HG02678 (cell line): ENCODE results near the gene ACSM6.
"Not testable (repeated sequence)": the region's sequence is repeated elsewhere in the genome, so short reads cannot be mapped to it uniquely, and the experiment has no call there.

Source experiments
- ATAC-seq: cut with Tn5 transposase; IDR thresholded peaks from one replicate; pipeline ENCODE4 v1.9.1; 2021; ENCODE audit warnings: mild to moderate bottlenecking, moderate library complexity; ENCODE audit not compliant: unreplicated experiment

Gene ACSM6

DNA sequence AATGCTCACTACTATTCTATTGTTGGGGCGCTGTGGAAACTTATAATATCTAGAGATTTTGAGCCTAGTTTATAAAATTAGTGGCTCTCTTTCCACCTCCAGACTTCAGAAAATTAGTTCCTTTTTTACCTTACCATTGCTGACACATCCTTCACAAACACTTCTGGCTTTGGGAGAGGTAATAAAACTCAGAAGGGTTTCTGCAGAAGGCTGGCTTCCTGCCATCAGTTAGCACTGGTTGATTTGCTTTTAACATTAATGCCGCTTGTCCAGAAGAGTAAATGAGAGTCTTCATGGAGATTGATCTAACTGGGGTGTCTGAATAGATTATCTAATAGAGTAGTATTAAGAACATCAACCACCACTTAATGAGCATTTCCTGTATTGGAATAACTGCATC, 20.3 kb downstream of the ACSM6 start:
- no peak for ATAC-seq

DNA sequence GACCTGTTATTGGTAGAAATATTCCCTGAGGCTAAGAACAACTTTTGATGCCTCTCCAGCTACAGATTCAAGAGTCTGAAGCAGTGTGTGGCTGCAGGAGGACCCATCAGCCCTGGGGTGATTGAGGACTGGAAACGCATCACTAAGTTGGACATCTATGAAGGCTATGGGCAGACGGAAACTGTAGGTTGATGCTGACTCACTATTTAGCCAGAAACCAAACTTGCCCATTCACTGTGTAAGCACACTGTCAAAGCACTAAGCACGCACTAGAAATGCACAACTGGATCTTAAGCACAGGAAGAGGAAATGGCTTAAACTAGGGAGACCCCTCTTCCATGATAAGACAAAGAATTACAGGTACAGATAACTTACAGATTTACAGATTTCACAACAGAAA, 20.8 kb downstream of the ACSM6 start:
- peak; percentile 62 for ATAC-seq

DNA sequence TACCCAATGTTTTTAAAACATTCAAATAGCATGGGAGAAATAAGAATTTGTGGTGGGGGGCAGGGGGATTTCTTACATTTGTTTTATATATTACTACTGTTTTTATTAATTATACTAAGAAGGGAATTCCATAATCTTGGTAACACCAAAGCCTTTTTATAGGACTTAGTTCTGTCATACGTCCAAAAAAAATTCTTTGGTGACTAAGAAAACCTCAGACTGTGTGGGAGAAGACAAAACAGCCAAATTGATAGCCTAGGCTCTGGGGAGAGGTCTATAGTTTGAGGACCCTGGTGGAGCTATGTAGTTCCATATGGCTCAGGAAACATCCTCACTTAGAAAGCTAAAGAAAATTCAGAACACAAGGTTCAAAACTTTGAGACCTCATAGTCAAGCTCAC, 23.4 kb downstream of the ACSM6 start:
- ATAC-seq: no peak

DNA sequence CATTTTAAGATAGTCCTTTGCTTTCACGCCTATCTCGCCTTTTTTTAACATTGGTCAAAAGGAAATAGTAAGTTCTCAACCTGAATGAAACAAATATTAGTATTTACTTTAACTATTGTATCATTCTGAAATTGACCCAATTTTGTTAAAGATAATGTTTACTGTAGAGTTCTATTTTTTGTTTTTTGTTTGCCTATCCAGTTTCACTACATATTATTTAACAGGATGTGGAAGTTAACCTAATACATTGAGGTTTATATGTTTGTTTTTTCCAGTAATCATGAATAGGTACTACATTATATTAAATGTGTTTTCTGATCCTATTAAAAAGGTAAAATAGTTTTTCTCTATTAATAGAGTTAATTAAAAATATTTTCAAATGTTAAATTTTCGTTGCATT, 26.5 kb downstream of the ACSM6 start:
- no peak for ATAC-seq

DNA sequence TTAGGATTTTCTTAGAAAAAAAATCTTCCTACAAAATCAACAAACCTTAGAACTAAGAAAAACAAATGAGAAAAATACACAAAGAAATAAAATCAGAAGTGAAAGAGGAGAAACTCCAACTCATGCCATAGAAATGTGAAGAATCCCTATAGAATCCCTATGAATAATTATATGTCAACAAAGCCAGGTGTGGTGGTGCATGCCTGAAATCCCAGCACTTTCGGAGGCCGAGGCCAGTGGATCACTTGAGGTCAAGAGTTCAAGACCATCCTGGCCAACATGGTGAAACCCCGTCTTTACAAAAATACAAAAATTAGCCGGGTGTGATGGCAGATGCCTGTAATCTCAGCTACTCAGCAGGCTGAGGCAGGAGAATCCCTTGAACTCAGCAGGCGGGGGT, 27.1 kb downstream of the ACSM6 start:
- ATAC-seq: no peak

DNA sequence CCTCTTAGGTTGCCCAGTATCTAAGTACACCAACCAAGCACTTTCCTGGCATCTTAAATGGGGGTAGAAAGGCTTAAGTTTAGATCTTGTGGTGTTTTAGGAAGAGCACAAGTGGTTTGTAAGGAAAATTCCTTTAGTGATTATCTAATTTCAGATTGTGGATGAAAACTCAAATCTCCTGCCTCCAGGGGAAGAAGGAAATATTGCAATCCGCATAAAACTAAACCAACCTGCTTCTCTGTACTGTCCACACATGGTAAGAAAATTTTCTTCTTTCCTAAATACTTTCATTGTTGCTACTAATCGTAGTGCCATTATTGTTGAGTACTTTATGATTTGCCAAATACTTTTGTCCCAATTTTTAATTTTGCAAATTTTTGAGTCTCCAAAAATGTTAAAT, 31.1 kb downstream of the ACSM6 start:
- ATAC-seq: no peak

DNA sequence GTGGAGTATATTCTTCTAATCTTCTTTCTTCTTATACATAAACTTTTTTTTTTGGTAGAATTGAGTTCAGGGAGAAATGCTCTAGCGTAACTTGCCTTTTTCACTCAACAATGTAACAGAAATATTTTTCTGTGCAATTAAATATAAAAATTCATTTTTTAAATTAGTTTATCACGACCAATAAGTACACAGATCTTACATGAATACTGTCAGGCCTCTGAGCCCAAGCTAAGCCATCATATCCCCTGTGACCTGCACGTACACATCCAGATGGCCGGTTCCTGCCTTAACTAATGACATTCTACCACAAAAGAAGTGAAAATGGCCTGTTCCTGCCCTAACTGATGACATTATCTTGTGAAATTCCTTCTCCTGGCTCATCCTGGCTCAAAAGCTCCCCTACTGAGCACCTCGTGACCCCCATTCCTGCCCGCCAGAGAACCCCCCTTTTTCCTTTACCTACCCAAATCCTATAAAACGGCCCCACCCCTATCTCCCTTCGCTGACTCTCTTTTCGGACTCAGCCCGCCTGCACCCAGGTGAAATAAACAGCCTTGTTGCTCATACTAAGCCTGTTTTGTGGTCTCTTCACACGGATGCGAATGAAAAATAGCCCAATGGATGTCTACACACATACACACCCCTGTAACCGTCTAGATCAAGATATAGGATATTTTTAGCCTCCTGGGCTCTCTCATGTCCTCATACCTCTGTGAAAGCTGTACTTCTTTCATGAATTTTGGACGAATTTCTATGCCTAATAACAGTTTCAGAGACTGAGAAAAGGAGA, 35.1 kb downstream of the ACSM6 start:
- ATAC-seq: not testable (repeated sequence)

DNA sequence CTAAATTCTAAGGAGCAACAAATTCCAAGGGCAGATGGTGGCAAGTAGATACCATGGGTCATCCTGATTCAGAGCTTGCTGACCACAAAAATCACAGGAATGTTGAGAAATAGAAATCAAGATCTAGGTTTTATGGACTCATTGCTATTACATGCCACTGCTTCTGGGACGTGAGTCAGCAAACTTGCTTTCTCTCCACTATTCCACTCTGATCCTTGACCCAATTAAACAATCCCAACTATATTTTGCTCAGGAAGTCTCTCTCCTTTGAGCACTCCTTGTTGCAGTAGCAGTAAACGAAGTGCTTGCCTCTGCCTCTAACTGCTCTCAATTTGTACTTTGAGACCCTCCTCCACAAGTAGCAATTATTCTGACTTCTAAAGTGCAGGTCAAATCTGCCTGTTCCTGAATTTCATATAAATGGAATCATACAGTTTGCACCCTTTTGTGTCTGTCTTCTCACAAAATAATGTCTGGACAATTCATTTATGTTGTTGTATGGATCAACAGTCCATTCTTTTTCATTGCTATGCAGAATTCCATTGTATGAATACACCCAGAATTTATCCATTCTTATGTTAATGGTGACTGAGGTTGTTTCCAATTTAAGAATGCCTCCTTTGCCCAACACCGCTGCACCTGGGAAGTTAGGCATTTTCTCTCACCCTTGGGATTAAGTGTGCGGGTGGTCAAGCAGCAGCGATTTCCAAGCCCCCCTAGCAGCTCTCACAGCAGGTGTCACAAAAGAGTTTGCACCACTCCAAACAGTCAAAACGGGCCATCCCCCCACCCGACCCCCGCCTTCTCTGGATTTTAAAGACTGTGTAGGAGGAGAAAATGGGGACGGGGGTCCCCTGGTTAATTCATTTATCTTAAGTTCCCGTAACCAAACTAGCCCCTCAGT, 35.9 kb downstream of the ACSM6 start:
- ATAC-seq: no peak

DNA sequence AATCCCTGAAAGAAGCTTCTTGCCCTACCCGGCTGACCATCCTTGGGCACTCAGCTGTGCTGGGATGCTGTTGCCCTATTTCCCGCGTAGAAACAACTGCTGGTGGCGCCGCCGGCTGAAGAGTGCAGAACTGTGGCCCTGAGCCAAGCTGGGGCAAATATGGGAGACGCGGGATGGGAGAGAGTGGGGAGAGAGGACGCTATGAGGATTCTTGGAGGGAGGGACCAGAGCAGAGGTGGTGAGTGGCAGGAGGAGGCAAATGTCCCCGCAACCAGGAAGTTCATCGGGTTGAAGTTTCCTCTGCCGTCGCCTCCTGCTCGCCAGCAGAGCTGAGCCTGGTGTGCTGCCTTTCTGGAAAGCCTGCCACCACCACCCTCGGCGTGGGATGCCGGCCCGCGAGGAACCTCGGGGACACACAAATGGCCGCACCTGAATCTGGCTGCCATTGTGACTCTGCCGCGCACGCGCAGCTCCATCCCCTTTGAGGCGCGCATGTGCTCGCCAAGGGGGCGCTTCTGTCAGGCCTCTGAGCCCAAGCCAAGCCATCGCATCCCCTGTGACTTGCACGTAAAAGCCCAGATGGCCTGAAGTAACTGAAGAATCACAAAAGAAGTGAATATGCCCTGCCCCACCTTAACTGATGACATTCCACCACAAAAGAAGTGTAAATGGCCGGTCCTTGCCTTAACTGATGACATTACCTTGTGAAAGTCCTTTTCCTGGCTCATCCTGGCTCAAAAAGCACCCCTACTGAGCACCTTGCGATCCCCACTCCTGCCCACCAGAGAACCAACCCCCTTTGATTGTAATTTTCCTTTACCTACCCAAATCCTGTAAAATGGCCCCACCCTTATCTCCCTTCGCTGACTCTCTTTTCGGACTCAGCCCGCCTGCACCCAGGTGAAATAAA, 36.9 kb downstream of the ACSM6 start:
- peak; percentile 88 for ATAC-seq

DNA sequence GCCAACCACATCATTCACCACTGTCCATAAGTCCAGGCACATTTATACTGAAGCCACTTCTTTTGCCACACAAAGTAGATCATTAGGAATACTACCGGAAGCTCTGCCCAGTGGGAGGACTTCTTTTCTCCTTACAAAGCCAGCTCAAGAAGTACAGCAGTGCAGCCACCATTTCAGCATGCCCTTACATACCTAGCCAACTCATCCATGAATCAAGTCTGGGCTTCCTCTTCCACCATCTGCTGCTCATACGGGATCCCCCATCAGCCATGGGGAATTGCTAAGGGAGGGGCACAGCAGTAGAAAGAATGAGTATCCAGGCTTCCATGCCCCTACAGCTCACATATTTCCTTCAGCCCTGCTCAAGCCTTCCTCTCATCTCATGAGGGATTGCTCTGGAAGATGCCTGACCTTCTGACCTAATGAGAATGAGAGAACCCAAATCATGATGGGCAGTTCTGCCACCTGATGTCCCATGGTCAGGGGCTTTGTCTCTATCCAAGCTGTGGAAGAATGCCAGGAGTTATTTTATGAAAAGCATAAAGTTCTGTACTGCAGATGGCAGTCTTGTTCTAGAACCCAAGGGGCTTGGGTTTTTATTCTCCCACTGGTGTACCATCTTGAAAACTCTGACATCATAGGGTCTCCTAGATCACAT, 39.5 kb downstream of the ACSM6 start:
- ATAC-seq: no peak

DNA sequence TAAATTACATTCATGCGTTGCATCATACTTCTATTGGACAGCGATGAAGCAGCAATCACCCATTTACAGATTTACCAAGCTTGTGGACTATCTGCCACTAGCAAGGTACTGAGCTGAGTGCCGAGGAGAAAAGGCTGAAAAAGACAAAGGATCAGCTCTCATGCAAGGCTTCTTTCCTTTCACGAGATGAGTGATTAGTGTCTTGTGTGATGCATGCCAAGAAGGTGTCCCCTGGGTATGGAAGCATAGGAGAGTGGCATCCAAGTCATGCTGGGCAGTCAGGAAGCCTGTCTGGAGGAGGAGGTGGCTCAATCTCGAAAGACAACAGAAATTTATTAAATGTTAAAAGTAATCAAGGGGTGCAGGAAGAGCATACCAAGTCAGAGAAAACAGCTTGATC, 40.9 kb downstream of the ACSM6 start:
- no peak for ATAC-seq

DNA sequence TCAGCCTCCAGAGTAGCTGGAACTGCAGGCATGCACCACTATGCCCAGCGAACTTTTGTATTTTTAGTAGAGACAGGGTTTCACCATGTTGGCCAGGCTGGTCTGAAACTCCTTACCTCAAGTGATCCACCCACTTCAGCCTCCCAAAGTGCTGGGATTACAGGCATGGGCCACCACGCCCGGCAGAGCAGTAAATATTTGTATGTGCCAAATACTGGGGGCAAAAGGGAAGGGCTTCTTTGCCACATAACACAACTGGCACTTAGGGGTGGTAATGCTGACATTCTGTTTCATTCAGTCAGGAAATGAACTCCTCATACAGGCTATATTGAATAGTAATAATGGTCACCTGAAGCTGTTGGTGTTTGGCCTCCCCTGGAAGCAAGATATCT, 41.6 kb downstream of the ACSM6 start:
- no peak for ATAC-seq

DNA sequence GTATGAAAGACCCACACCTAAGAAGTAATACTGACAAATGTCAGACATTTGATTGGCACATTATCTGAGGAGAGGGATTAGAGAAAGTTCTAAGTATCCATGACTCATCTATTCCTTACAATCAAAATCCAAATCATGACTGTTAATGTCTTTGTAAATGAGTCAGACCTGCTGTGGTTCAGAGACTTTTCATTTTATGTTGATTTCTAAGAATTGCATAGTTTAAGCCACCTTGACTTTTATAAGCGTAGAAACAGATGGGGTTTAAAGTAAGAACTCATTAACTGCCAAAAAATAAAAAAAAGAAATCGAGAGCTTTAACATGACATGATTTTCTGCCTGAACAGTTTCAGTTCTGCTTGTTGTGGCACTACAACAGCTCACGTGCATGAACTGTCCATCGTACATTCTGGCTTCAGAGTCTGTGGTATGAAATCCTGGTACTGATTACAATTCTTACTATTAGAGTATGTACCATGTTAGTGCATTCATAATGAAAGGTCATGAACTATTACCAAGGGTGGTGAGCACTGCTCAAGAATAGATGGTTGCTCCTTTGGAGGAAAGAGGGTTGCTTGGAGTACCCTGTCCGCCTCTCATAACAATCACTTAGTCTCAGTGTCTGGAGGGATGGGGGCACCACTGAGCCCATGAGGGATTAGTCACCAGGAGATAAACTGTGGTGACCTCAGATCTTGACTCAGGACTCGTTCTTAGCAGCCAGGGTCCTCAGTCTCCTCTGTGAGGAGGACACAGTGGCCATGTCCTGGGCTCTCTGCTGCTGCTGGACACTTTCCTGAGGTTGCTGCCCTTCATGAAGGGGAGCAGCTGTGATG, 42.2 kb downstream of the ACSM6 start:
- peak; percentile 95 for ATAC-seq

DNA sequence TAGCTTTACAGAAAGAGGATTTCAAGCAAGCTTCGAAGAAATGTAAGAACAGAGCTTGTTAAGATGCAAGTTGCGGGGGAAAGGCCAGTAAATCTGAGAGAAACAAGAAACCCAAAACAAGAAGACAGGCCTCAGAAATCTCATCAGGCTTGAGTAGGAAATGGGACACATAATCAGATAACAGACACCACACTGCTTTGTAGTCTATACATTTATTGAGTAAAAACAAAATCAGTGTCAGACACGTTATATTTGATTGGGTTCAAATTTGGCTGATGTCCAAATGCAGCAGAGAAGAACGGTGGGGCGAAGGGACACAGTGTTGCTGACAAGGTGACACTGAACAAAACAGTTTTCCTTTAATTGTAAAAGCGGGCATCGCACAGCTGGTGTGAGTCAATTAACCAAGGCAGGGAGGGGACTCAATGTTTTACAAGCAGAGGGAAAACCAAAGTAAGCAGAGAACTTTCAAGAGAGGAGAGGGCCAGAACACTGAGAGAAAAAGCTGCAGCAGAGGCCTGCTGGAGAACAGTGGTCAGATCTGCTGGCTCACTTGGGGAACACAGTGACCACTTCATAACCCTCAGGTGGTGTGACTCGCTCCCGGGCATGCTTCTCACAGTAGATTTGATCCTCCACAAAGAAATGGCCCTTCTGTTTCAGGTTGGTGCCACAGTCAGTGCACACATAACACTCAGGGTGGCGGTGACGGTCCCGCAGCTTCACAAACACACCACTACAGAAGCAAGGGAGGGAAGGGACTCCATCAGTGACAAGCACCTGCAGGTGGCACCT, 43.5 kb downstream of the ACSM6 start:
- no peak for ATAC-seq

DNA sequence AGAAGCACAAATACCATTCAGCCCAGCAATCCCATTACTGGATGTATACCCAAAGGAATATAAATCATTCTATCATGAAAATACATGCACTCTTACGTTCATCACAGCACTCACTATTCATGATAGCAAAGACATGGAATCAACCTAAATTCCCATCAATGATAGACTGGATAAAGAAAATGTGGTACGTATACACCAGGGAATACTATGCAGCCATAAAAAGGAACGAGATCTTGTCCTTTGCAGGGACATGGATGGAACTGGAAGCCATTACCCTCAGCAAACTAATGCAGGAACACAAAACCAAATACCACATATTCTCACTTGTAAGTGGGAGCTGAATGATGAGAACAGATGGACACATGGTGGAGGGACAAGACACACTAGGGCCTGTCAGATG, 46.1 kb downstream of the ACSM6 start:
- ATAC-seq: not testable (repeated sequence)

DNA sequence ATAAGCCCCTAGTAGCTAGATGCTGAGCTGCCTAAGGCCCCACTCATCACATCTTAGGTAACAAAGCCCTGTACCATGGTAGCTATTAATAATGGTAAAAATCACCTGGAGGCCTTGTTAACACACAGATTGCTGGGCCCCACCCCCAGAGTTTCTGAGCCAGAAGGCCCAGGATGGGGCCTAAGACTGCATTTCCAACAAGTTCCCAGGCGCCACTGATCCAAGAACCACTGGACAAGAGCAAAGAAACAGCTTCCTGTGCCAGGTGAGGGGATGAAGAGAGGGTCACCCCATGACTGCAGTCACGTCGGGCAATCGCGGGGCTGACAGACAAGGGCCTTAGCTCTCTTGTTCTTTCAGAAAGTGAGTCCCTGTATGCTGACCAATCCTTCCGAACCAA, 46.8 kb downstream of the ACSM6 start:
- no peak for ATAC-seq

DNA sequence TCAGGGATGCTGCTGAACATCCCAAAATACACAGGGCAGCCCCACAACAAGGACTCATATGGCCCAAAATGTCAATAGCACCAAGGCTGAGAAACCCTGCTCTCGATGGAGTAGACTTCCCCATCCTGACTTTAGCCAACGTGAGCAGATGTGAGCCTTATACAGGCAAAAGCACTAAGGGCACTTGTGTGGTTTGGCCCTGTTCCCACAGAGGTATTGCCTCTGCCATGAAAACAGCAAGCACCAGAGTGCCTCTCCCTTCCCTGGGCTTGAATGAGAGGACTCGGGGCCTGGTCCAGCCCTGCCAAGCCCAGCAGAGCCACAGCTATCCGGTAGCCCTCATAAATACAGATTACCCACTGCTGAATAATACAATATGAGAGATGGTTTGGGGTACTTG, 47.5 kb downstream of the ACSM6 start:
- no peak for ATAC-seq

DNA sequence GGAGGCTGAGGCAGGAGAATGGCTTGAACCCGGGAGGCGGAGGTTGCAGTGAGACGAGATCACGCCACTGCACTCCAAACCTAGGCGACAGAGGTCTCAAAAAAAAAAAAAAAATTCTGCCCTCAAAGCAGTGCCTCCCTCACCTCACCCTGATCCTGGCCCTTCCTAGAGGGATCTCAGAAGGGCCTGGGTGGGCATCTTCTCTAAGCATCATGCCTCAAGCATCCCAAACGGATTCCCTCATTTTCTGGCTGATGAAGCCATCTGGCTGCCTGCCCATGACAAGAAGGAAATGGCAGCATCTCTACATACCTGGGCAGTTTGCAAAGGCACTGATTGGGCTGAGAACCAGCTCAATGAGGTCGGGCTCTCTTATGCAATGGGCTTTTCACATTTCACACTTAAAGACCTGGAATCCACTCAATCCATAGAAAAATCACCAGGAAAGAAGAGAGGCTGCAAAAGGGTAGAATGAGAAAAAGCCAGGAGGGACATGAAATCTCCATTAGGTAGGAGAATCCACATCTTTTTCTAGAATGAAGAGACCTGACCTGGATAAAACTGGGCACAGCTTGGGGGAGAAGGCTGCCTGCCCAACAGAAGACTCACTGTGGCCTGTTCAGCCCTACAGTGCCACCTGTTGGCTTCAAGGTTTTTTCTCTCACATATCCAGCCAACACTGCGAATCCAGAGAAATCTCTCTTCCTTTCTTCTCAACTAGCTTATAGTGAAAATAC, 48.7 kb downstream of the ACSM6 start:
- no peak for ATAC-seq
